CD4-positive, alpha-beta T cell treated with Interleukin-6 for 4 hours (primary cell): Measurements from ENCODE around the gene TIMM50.
"Not testable (repeated sequence)": the region's sequence is repeated elsewhere in the genome, so short reads cannot be mapped to it uniquely, and the experiment has no call there.

ENCODE experiments used
- DNase-seq: peaks from one replicate; pipeline ENCODE4 v3.0.0-alpha.2; 2020; ENCODE audit warnings: mixed read lengths

The TIMM50 gene

DNA sequence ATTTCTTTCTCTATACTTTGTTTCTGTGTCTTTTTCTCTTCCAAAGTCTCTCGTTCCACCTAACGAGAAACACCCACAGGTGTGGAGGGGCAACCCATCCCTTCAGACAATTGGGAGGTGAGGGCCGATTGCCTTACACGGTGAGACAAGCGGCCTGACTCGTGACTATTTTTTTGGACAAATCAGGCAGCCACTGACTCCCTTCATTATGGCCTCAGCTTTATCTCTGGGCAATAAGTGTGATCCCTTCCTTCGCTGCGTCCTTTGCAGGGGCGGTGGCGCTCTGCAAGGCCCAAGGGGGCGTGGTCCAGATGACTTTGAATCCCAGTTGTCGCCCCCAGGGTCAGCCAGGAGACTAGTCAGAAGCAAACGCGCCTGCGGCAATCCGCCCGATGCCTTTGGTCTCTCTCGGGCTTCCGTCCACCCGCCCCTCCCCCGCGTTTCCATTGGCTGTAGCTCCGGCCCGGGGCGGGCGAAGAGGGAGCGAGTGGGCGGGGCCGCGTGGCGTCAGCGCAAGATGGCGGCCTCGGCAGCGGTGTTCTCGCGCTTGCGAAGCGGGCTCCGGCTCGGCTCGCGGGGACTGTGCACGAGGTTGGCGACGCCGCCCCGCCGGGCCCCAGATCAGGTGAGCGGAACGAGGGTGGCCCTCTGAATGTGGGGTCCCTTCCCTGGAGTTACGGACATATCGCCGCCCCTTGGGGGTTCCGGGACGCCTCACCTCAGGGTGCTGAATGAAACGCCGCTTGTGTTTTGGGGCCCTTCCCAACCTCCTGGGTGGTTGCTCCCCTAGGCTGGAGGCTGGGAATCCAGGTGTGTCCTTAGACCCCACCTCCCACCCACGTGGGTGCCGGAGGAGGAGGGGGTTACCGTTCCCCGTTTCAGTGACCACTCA, at the start of gene TIMM50:
Gene TIMM50 (plus strand): TSS at position 502 of the 892 bp plus-strand sequence. CDS start 16 bp downstream, at position 518.
- peak; percentile 99 for DNase-seq

DNA sequence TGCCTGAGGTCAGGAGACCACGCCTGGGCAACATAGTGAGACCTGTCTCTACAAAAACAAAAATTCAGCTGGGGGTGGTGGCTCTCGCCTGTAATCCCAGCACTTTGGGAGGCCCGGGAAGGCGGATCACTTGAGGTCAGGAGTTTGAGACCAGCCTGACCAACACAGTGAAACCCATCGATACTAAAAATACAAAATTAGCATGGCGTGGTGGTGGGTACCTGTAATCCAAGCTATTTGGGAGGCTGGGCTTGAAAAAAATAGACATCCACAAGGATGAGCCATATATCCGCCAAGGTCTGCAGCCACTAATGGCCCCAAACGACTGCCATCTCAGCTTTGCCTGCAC, 48.0 kb upstream of the TIMM50 start:
- DNase-seq = no peak

DNA sequence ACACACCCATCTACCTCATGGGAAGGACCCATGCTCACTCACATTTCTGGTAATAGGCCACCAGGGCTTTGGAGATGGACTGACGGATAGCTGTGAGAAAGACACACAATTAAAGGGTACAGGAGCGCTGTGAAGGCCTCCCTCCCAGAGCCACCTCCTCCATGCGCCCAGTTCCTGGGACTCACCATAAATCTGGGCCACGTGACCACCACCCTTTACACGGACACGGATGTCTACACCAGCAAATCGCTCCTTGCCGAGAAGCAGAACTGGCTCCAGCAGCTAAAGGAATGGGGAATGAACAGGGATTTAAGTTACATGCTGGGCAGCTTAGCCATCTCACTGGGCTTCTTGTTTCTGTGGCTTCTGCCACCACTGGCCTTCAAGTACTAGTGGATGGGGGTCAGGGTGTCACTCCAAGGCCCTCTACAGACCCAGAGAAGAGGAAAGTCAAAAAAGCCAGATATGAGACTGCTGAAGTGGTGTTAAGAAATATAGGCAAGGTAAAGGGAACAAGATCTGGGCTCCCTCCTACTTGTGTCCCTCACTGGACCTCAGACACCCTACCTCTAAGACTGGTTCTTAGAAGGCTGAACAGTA, 47.1 kb upstream of the TIMM50 start:
- no peak for DNase-seq

DNA sequence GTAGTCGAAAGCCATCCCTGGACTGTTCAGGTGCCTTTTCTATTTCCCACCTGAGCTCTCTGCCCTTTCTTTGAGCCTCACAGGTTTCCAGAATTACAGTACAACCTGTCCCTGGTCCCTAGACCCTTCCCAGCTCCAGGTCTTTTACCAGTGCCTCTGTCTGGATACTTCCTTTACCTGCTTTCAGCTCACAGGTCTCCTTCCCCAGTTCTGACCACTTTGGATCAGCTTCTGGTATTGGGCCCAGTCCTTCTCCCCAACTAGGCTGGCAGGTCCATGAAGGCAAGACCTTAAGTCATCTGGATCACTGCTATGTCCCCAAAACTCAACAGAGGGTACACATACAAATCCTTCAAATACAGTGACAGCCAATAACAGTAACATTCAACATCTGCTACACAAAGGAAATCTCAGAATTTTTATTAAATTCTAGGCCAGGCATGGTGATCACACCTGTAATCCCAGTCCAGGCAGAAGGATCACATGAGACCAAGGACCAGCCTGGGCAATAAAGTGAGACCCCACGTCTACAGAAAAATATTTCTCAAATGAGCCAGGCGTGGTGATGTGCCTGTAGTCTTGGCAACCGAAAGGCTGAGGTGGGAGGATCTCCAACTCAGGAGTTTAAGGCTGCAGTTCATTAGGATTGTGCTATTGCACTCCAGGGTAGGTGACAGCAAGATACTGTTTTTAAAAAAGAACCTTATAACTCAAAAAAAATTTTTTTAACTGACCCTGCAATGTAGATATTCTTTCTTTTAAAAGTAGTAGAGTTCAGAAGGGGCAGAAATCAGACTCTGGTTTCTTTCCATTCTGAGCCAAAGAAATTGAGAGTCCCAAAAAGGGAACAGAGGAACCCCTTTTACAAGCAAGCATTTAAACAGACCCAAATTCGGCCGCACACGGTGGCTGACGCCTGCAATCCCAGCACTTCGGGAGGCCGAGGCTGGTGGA, 46.2 kb upstream of the TIMM50 start:
- no peak for DNase-seq

DNA sequence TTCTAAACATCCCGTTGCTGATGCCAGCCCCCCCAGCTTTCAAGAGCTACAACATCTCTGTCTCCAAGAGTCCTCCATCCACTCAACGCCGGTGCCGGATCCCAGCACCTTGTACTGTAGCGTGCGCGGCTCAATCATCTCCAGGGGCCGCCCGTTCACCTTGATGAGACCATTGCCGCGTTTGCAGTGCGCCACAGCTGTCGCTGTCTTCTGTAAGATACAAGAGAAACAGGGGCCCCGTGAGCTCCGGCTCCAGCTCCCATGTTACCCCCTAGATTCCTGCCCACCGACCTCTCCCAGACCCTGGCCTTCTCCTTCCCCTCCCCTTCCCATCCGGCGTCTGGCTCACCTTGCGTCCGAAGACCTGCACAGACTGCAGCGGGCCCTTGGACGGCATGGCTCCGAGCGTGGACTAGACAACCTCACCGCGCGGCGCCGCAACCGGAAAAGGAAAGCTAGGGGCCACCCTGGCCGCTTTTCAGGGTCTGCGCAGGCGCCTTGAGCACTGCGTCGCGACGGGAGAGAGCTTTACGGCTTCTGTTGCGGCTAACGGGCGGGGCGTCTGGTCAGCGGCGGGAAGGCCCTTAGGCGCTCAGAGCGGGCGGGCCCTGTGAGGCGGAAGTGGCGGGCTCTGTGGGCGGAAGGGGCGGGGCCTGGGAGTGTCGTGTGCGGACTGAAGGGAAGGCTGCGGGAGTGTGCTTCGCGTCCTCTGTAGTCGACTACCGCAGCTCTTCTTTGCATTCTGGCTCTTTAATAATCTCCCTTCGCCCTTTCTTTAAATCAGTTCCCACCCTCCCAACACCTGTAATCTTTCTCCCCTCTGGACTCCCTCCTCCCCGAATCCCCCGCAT, 44.9 kb upstream of the TIMM50 start, which contains the start of gene RPS16:
Gene RPS16 (minus strand): TSS at position 451 of the 851 bp plus-strand sequence. CDS start 54 bp downstream, at position 397.
- DNase-seq = peak; percentile 99

DNA sequence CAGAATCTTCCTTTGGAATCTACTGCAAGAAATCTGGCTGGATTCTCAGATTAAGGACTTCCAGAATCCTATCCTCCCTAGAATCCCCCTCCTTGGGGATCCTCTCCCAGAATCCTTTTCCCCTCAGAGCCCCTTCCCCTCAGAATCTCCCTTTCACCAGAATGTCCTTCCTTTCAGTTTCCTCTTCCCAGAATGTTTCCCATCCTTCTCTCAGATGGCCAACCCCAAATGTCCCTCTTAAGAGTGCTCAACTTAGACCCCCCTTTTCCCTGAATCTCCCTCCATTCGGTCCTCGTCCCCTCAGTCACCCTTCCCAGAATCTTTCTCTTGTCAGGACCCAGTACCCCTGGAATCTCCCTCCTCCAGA, 44.3 kb upstream of the TIMM50 start:
- no peak for DNase-seq

DNA sequence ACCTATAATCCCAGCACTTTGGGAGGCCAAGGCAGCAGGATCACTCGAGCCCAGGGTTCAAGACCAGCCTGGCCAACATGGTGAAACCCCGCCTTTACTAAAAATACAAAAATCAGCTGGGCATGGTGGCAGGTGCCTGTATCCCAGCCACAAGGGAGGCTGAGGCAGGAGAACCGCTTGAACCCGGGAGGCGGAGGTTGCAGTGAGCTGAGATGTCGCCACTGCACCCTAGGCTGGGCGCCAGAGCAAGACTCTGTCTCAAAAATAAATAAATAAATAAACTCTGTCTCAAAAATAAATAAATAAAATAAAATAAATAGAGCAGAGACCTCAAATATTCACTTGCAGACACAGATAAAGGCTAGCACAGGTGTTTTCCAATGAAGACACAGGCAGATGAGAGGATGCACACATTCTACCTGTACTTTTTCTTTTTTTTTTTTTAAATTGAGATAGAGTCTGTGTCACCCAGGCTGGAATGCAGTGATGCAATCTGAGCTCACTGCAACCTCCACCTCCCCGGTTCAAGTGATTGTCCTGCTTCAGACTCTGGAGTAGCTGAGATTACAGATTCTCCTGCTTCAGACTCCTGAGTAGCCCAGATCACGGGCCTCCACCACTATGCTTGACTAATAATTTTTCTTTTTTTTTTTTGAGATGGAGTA, 42.2 kb upstream of the TIMM50 start:
- DNase-seq = no peak

DNA sequence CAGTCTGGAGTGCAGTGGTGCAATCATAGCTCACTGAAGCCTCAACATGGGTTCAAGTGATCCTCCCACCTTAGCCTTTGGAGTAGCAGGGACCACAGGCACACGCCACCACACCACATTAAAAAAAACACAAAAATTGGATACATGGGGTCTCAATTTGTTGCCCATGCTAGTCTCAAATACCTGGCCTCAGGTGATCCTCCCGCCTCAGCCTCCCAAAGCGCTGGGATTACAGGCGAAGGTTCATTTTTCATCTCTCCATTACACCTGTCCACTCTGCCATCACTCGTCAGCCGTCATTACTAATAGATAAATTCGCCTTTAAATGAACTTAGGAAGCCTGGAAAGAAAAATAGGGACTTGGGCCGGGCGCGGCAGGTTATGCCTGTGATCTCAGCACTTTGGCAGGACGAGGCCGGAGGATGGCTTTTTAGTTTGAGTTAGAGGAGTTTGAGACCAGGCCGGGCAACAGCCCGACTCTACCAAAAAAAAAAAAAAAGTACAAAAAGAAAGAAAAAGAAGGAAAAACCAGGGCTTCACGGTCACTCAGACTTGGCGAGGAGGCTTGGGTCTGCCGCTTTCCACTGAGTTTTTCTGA, 35.9 kb upstream of the TIMM50 start:
- DNase-seq = no peak

DNA sequence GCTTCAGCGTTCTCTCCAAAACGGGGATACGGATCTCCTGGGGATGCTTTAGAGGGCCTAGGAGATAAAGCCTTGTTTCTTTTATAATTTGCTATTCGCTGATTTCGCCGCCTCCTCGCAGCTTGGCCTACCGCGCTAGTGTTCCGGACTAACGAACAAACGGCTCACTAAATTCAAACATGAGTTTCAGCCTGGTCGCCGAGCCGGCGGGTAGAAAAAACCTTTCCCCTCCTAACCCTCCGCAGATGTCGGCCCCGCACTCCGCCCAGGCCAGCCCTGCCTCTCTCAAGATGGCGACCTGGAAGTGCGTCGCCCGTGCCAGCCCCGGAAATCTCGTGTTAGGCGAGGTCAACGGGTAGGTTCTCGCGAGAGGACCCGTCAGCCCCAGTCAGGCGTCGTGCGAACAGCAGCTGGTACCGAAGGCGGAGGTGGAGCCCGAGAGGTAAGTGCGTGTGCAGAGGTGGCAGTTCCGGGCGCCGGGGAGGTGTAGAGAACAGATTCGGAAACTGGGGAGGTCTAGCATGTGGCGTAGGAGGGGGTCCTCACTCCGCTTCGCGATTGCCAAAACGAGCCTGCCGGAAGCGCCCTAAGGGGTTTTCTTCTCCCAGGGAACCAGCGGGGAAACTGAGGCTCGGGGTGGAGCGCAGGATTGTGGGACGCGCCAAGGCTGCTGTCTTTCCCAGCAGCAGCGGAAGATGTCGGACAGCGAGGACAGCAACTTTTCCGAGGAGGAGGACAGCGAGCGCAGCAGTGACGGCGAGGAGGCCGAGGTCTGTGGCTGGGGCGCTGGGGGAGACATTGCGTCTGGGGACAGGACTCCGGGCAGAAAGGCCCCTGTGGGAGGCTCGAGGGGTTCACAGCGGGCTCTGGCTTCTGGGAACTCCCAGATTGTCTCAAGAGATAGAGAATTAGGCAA, 35.2 kb upstream of the TIMM50 start, which contains the start of gene SUPT5H:
Gene SUPT5H (plus strand): TSS at position 387 of the 916 bp plus-strand sequence. CDS start 309 bp downstream, at position 696.
- DNase-seq = peak; percentile 97

DNA sequence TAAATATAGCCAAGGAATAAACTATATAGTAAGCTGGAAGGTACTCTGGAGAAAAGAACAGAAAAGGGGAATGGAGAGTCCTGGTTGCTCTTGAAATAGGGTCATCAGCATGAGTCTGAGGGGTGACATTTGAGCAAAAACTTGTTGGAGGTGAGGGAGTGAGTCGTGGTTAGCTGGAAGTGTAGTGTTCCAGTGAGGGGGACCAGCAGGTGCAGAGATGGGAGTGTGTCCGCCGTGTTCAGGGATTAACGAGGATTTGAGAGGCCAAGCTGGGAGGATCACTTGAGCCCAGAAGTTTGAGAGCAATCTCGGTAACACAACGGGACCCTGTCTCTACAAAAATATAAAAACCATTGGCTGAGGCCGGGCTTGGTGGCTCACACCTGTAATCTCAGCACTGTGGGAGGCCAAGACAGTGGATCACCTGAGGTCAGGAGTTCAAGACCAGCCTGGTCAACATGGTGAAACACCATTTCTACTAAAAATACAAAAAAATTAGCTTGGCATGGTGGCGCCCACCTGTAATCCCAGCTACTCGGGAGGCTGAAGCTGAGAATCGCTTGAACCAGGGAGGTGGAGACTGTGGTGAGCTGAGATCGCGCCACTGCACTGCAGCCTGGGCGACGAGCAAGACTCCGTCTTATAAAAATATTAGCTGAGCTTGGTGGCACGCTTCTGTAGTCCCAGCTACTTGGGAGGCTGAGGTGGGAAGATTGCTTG, 34.1 kb upstream of the TIMM50 start:
- no peak for DNase-seq

DNA sequence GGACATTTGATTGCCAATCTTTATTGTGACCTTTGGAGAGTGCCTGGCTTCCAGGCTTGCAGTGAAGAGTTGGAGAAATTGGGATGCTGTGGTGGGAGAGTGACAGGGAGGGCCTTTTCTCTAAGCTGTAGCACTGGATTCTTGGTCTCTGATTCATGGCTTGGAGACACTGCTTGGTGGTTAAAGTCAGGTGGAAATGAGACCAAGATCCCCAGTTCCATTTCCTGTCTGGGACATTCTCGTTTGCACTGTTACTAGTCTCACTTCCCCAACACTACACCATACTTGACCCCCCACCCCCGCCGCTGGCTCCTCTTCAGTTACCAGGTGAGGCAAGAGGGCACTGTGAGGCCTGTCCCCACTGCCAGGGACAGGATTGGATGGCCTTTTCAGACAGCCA, 32.4 kb upstream of the TIMM50 start:
- DNase-seq = no peak

DNA sequence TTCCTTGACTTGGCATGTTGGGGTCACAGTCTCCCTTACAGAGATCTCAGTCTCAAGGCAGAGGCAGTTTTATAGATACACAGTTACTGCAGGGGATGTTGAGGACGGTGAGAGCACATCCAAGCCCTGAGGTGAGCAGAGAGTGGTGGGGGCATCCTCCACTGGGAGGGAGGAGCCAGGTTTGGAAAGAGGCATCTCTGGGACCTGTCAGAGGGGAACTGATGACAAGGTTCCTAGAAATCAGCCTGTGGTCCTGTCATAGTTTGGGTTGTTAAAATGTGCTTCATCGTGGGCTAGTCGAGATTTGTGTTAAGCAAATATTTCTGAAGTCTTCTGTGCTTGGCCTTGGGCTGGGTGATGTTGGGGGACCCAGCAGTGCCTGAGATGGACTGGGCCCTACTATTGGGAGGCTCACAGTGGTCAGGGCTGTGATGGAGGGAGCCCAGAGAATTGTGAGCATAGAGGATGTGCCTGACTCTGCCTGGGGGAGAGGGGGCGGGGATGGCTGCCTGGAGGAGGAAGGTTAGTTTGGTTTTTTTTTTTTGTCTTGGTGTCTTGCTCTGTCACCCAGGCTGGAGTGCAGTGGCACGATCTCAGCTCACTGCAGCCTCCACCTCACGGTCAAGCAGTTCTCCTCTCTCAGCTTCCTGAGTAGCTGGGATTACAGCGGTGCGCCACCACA, 31.4 kb upstream of the TIMM50 start:
- DNase-seq = no peak

DNA sequence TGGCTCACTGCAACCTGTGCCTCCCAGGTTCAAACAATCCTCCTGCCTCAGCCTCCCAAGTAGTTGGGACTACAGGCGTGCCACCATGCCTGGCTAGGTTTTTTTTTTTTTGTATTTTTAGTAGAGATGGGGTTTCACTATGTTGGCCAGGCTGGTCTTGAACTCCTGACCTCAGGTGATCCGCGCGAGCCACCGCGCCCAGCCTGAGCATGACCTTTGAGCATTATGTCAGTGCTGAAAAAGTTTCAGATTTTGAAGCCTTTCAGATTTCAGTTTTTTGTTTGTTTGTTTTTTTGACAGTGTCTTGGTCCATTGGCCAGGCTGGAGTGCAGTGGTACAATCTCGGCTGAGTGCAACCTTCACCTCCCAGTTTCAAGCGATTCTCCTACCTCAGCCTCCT, 29.4 kb upstream of the TIMM50 start:
- DNase-seq = not testable (repeated sequence)

DNA sequence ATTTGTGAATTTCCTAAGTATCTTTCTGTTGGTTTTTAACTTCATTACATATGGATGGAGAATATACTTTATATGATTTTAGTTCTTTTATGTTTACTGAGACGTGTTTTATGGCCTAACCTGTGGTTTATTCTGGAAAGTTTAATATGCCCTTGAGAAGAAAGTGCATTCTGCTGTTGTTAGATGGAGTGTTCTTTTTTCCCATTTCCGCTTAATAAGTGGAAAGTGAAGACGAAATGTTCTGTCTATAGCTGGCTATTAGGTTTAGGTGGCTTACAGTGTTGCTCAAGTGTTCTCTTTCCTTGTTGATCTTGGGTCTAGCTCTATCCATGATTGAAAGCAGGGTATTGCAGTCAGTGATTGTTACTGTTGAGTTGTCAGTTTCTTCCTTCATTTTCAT, 17.2 kb upstream of the TIMM50 start:
- no peak for DNase-seq

DNA sequence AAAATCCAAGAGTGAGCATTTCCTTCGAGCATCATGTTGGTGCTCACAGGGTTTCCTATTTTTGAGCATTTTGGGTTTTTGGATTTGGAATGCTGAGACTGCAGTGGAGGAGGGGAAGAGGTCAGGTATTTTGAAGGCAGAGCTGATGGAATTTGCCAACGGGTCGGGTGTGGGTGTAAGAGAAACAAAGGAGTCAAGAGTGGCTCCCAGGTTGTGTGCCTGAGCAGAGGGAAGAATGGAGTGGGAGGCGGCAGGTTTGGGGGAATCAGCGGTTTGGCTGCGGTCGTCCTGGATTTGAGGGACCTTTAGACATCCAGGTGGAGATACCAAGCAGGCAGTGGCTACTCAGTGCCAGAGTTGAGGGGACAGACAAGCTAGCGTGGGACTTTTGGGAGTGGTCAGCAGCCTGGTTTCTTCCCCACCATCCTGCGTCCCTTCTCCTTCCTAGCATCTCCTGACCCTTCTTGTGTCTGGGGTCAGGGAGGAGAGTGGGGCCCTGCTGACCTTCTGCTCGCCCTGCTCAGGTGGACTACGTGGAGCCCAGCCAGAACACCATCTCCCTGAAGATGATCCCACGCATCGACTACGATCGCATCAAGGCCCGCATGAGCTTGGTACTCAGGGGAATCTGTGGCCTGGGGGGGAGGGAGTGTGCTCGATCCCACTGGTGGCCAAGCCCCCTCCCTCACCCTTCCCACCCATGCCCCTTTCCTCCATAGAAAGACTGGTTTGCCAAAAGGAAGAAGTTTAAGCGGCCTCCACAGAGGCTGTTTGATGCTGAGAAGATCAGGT, 14.5 kb upstream of the TIMM50 start:
- DNase-seq = no peak

DNA sequence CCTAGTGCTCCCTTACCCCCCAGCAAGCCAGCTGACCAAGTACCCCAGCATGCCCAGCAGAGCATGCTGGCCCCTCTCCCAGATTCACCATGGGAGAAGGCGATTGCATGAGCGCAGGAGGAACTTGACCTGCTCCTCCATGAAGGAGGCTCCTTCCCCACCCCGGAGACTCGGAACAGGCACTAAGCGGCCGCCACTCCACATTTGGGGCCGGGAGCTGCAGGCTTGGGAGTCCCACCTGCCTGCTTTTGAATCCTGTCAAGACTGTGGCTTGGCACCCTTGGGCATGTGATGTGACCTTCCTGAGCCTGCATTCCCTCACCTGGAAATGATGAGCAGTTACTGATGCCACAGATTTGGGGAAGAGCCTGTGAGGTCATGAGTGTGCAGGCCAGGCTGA, 12.7 kb upstream of the TIMM50 start:
- DNase-seq = no peak

DNA sequence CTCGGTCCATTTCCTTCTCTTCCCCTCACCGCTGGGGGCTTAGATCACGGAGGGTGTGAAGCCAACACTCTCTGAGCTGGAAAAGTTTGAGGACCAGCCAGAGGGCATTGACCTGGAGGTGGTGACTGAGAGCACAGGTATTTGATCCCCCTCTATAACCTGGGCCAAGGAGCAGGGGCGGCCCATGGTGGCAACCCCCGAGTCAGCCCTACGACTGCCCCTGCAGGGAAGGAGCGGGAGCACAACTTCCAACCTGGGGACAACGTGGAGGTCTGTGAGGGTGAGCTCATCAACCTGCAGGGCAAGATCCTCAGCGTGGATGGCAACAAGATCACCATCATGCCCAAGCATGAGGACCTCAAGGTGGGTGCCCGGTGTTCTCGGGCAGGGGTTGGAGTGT, 11.6 kb upstream of the TIMM50 start:
- no peak for DNase-seq

DNA sequence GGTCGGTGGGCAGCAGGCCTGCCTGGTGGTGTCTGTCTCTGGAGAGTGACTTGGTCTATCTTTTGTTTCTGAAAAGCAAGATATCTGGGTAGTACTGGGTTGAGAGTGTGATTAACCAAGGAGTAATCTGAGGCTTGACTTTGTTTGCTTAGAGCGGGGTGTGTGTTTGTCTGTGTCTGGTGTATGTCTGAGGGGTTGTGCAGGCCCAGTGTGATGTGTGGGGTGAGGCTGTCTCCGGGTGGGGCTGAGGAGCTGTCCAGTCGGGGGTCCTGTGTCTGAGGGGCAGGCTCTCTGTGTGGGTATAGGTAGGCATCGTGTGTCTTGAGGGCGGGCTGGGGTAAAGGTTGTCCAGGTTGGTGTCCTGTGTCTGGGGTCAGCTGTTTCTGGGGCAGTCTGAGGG, 11.1 kb upstream of the TIMM50 start:
- DNase-seq = no peak
